HCT116 (cell line): ENCODE results near the gene DNAJC16. TPM values are rescaled to one million over a fixed set of nuclear protein-coding genes. Genes with fewer than 3 reads are reported as not detected.

Experiments
- ATAC-seq: fragments of 200-7000 bp; cut with Tn5 transposase; 2 replicates; pipeline ENCODE4 v1.9.1; 2020; ENCODE audit warnings: mild to moderate bottlenecking, moderate library complexity
- BruUV-seq: library from RNA; stranded (reverse); fragments of 400-500 nt; replicated peaks from 2 replicates; lab custom pipeline; 2021; lab: Mats Ljungman, UMichigan
- CTCF ChIA-PET: fragments of 300-600 bp; sonication (Branson Sonifier 250); formaldehyde crosslinking; loops from one replicate; lab custom pipeline; 2021; ENCODE audit warnings: antibody characterized with exemption; lab: Charles Lee
- POLR2A ChIA-PET: fragments of 300-600, 350-600 bp; sonication (Branson Sonifier 250); formaldehyde crosslinking; loops from one replicate; lab custom pipeline; 2021; ENCODE audit warnings: antibody characterized with exemption; lab: Charles Lee
- RAD21 ChIA-PET, 2 experiments: fragments of 300-600 bp; sonication (Branson Sonifier 250); formaldehyde crosslinking; loops; one replicate each; lab custom pipeline; 2023; ENCODE audit warnings: low total read pairs in 2 of 2; ENCODE audit not compliant: uncharacterized antibody in 2 of 2, unreplicated experiment in 2 of 2, low non-redundant PET in 1 of 2; lab: Charles Lee
- DNase-seq: peaks from one replicate; pipeline ENCODE4 v3.0.0-alpha.2; 2010; ENCODE audit warnings: low read depth, low spot score
- H2AFZ ChIP-seq: fragments of 200-600 bp; shearing (Covaris generic), sonication (generic); 2 replicates; pipeline ENCODE4 v1.6.1; 2017; ENCODE audit warnings: low read depth, mixed run types, mixed read lengths, antibody characterized with exemption, low read length; ENCODE audit not compliant: poor library complexity, severe bottlenecking
- H3K27ac ChIP-seq: 2 replicates; pipeline ENCODE4 v1.5.1; 2012; ENCODE audit warnings: low read depth, low read length
- H3K27me3 ChIP-seq: fragments of 200-600 bp; sonication (generic); 2 replicates; pipeline ENCODE4 v1.6.1; 2016; ENCODE audit warnings: mixed run types, low read length, mixed read lengths; ENCODE audit not compliant: insufficient read depth
- H3K36me3 ChIP-seq, 2 experiments: fragments of 200-500 bp in 1 of 2; fragments of 200-600 bp in 1 of 2; sonication (Bioruptor generic) in 1 of 2; sonication (generic) in 1 of 2; 2 replicates each; pipeline versions ENCODE4 v1.5.1 to v1.6.1; 2014 to 2016; ENCODE audit warnings: low read length in 2 of 2, inconsistent platforms in 1 of 2, mixed read lengths in 1 of 2, mixed run types in 1 of 2; ENCODE audit not compliant: insufficient read depth in 2 of 2, control insufficient read depth in 1 of 2
- H3K4me1 ChIP-seq, 2 experiments: fragments of 200-600 bp in 1 of 2; sonication (generic) in 1 of 2; 2 replicates each; pipeline versions ENCODE4 v1.5.1 to v1.6.1; 2012 to 2017; ENCODE audit warnings: low read length in 2 of 2, inconsistent platforms in 1 of 2, mild to moderate bottlenecking in 1 of 2, mixed read lengths in 1 of 2, mixed run types in 1 of 2, moderate library complexity in 1 of 2; ENCODE audit not compliant: insufficient read depth in 2 of 2, control insufficient read depth in 1 of 2
- H3K4me2 ChIP-seq: fragments of 200-600 bp; sonication (generic); 2 replicates; pipeline ENCODE4 v1.6.1; 2017; ENCODE audit warnings: mixed run types, low read length, mixed read lengths
- H3K4me3 ChIP-seq, 2 experiments: fragments of 200-600 bp in 1 of 2; sonication (generic) in 1 of 2; replicated peaks in 1 of 2; 2 replicates each; pipeline ENCODE4 v1.5.1; 2011 to 2016; ENCODE audit warnings: low read length in 2 of 2, control low read depth in 1 of 2, low read depth in 1 of 2, mild to moderate bottlenecking in 1 of 2, mixed read lengths in 1 of 2, mixed run types in 1 of 2
- H3K79me2 ChIP-seq: fragments of 200-600 bp; sonication (generic); 2 replicates; pipeline ENCODE4 v1.6.1; 2017; ENCODE audit warnings: mild to moderate bottlenecking, mixed run types, low read length, moderate library complexity, mixed read lengths; ENCODE audit not compliant: insufficient read depth
- H3K9ac ChIP-seq: fragments of 200-600 bp; sonication (generic); 2 replicates; pipeline ENCODE4 v1.6.1; 2016; ENCODE audit warnings: low read length, mixed read lengths
- H3K9me2 ChIP-seq: fragments of 200-600 bp; sonication (generic), shearing (Covaris generic); 2 replicates; pipeline ENCODE4 v1.6.1; 2017; ENCODE audit warnings: mixed run types, mild to moderate bottlenecking, moderate library complexity; ENCODE audit not compliant: insufficient read depth
- H3K9me3 ChIP-seq, 2 experiments: fragments of 200-500 bp in 1 of 2; fragments of 200-600 bp in 1 of 2; sonication (Bioruptor generic) in 1 of 2; sonication (generic) in 1 of 2; 2 replicates each; pipeline ENCODE4 v1.6.1; 2014 to 2017; ENCODE audit warnings: low read length in 2 of 2, mixed read lengths in 2 of 2, inconsistent platforms in 1 of 2, low read depth in 1 of 2, mild to moderate bottlenecking in 1 of 2, mixed run types in 1 of 2, moderate library complexity in 1 of 2; ENCODE audit not compliant: control insufficient read depth in 1 of 2, insufficient read depth in 1 of 2
- H4K20me1 ChIP-seq: fragments of 200-600 bp; sonication (generic), shearing (Covaris generic); 2 replicates; pipeline ENCODE4 v1.6.1; 2017; ENCODE audit warnings: mixed run types, mild to moderate bottlenecking, moderate library complexity; ENCODE audit not compliant: insufficient read depth
- CEBPB ChIP-seq: IDR thresholded peaks from 2 replicates; pipeline ENCODE4 v1.6.1; 2012; ENCODE audit warnings: low read depth
- CTCF ChIP-seq, 3 experiments: fragments of 200-600 bp in 1 of 3; sonication (generic) in 1 of 3; IDR thresholded peaks in 2 of 3; conservative IDR thresholded peaks in 1 of 3; 2 replicates each; pipeline ENCODE4 v1.5.1; 2012 to 2017; ENCODE audit warnings: low read depth in 2 of 3, low read length in 2 of 3, antibody characterized with exemption in 1 of 3, borderline replicate concordance in 1 of 3, control low read depth in 1 of 3, mild to moderate bottlenecking in 1 of 3, mixed read lengths in 1 of 3, mixed run types in 1 of 3, moderate library complexity in 1 of 3; ENCODE audit not compliant: insufficient read depth in 1 of 3
- EZH2 ChIP-seq: fragments of 200-600 bp; sonication (generic); IDR thresholded peaks from 2 replicates; pipeline ENCODE4 v1.6.1; 2017; ENCODE audit warnings: antibody characterized with exemption, mixed run types
- EZH2phosphoT487 ChIP-seq: fragments of 200-600 bp; IDR thresholded peaks from 2 replicates; pipeline ENCODE4 v1.6.1; 2018; ENCODE audit warnings: antibody characterized with exemption, borderline replicate concordance
- POLR2A ChIP-seq: IDR thresholded peaks from 2 replicates; pipeline ENCODE4 v1.7.0; 2011; ENCODE audit warnings: borderline replicate concordance; ENCODE audit not compliant: insufficient read depth, insufficient read length; ENCODE audit errors: extremely low read depth
- POLR2AphosphoS5 ChIP-seq: IDR thresholded peaks from 2 replicates; pipeline ENCODE4 v1.6.1; 2011; ENCODE audit warnings: mild to moderate bottlenecking, low read depth, low read length, moderate library complexity
- SIN3A ChIP-seq: IDR thresholded peaks from 2 replicates; pipeline ENCODE4 v1.6.1; 2012; ENCODE audit warnings: low read depth
- SP1 ChIP-seq: IDR thresholded peaks from 2 replicates; pipeline ENCODE4 v1.6.1; 2012; ENCODE audit warnings: low read depth
- TCF7L2 ChIP-seq: IDR thresholded peaks from 2 replicates; pipeline ENCODE4 v1.7.0; 2011; ENCODE audit warnings: borderline replicate concordance, inconsistent platforms; ENCODE audit not compliant: insufficient read depth, insufficient read length; ENCODE audit errors: extremely low read depth
- ZFX ChIP-seq: fragments of 450-650 bp; IDR thresholded peaks from 2 replicates; pipeline ENCODE4 v1.6.1; 2017
- ZNF274 ChIP-seq: fragments of 200-500 bp; sonication (Bioruptor generic); IDR thresholded peaks from 2 replicates; pipeline ENCODE4 v1.6.1; 2014; ENCODE audit warnings: mild to moderate bottlenecking, low read depth, low read length, inconsistent platforms
- intact Hi-C: fragments of 100-400 bp; cut with micrococcal nuclease; formaldehyde crosslinking; loops from 2 replicates; pipeline ENCODE4 v1.10.0; 2022
- total RNA-seq: library from RNA; stranded (reverse); gene quantifications from one replicate; pipeline ENCODE4 v1.2.1, GENCODE V29; 2021; ENCODE audit not compliant: unreplicated experiment

Gene DNAJC16
- total RNA-seq, 1 experiment from 2014 or later = 20.6 TPM

GRCh38 chr1:15583016-15583706, 56.5 kb downstream of the DNAJC16 start:
- TF ChIP-seq CTCF (IDR thresholded peaks at IDR 0.05 in 2 of 3, conservative IDR thresholded peaks at IDR 0.05 in 1 of 3; ENCODE audit: borderline replicate concordance in 1 of 3, insufficient read depth in 1 of 3, low read depth in 2 of 3, low read length in 2 of 3) (no peak), EZH2phosphoT487 (no peak), POLR2A (no peak)
- Histone ChIP-seq H3K27me3 (no peaks in the 10 kb centered on the region), H3K4me2 (no peak overlapping the region), H3K9me3 (no peaks in the 10 kb centered on the region), H3K4me3 (no peak overlapping the region), H3K9ac (no peak overlapping the region), H2AFZ (no peak overlapping the region), H4K20me1 (no peaks in the 10 kb centered on the region), H3K36me3 (no peaks in the 10 kb centered on the region), H3K4me1 (no peaks in the 10 kb centered on the region), H3K27ac (no peak overlapping the region), H3K79me2 (no peaks in the 10 kb centered on the region), H3K9me2 (no peaks in the 10 kb centered on the region)
- DNase-seq (no peak), ATAC-seq (no peak)
- no TSS peak for BruUV-seq
- ChIA-PET POLR2A (no interaction called here), RAD21 (no interaction called here), CTCF (no interaction called here)
- intact Hi-C loops = no loop called here

GRCh38 chr1:15584489-15585363, 58.1 kb downstream of the DNAJC16 start, which contains the start of gene AGMAT:
TSS of gene AGMAT (minus strand) at chr1:15585051. CDS start at chr1:15584967, 84 bp downstream.
- Histone ChIP-seq H3K36me3 (no peaks in the 10 kb centered on the region), H3K4me3 (no peak within 1 kb of the TSS), H2AFZ (no peak within 1 kb of the TSS), H3K27me3 (no peaks in the 10 kb centered on the region), H3K9ac (no peak within 1 kb of the TSS), H3K79me2 (no peaks in the 10 kb centered on the region), H3K27ac (no peak within 1 kb of the TSS), H3K9me3 (no peaks in the 10 kb centered on the region), H3K4me1 (no peaks in the 10 kb centered on the region), H3K4me2 (no peak within 1 kb of the TSS), H4K20me1 (no peaks in the 10 kb centered on the region), H3K9me2 (no peaks in the 10 kb centered on the region)
- intact Hi-C loops = no loop called here
- POLR2A ChIA-PET = no interaction called here
- CTCF ChIA-PET = no interaction called here
- ATAC-seq (no peak), DNase-seq (no peak)
- RAD21 ChIA-PET = no interaction called here
- no TSS peak for BruUV-seq
- TF ChIP-seq EZH2 (no peak), ZFX (no peak), CTCF (IDR thresholded peaks at IDR 0.05 in 2 of 3, conservative IDR thresholded peaks at IDR 0.05 in 1 of 3; ENCODE audit: borderline replicate concordance in 1 of 3, insufficient read depth in 1 of 3, low read depth in 2 of 3, low read length in 2 of 3) (no peak), CEBPB (no peak), POLR2AphosphoS5 (no peak), TCF7L2 (no peak), SP1 (no peak), ZNF274 (no peak), SIN3A (no peak)
